Bronchial epithelial cell (primary cell): ENCODE results near the gene BTBD2. TPM values are rescaled to one million over a fixed set of nuclear protein-coding genes. Genes with fewer than 3 reads are reported as not detected.

Experiments
- DNase-seq: peaks from one replicate; pipeline ENCODE4 v3.0.0-alpha.2; 2010; ENCODE audit warnings: low read depth
- FAIRE-seq: peaks from 2 replicates; lab custom pipeline; 2011; peaks lifted over from hg19 to GRCh38; lab: Jason Lieb, UNC
- H3K27me3 ChIP-seq: 2 replicates; pipeline ENCODE4 v1.5.1; 2011; ENCODE audit warnings: low read length; ENCODE audit not compliant: control insufficient read depth, insufficient read depth
- H3K36me3 ChIP-seq: 2 replicates; pipeline ENCODE4 v1.5.1; 2011; ENCODE audit warnings: low read length; ENCODE audit not compliant: control insufficient read depth, insufficient read depth
- H3K4me3 ChIP-seq: 2 replicates; pipeline ENCODE4 v1.5.1; 2011; ENCODE audit warnings: mild to moderate bottlenecking, low read depth, low read length, control low read depth
- total RNA-seq: library from RNA; depleted of rRNA; stranded (reverse); fragments of >200 nt; gene quantifications from 2 replicates; pipeline ENCODE4 v1.2.1, GENCODE V29; 2014
- TF ChIP-seq, protein P1 (sequence below): IDR thresholded peaks from 2 replicates; pipeline ENCODE4 v1.5.1; 2011; ENCODE audit warnings: mild to moderate bottlenecking, moderate library complexity, low read length, control low read depth, inconsistent platforms; ENCODE audit not compliant: insufficient read depth, severe bottlenecking

BTBD2 gene
- total RNA-seq, 1 donor from 2014 or later, result 23.2 TPM

DNA sequence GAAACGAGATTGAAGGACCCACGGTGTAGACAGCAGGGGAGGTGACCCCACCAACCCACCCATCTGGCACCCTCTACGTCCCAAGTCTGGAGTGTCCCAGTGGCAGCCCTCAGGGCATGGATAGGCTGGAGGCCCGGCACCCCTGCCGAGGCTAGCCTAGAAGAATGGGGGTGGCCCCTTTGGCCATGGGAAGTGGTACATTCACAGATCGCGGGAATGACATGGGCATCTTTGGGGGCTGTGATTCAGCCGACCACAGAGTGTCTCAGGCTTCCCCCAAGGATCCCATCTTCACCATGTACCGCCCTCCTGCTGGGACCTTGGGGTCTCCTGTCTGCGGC lies 46.8 kb upstream of the BTBD2 start:
- TF ChIP-seq, protein P1, sequence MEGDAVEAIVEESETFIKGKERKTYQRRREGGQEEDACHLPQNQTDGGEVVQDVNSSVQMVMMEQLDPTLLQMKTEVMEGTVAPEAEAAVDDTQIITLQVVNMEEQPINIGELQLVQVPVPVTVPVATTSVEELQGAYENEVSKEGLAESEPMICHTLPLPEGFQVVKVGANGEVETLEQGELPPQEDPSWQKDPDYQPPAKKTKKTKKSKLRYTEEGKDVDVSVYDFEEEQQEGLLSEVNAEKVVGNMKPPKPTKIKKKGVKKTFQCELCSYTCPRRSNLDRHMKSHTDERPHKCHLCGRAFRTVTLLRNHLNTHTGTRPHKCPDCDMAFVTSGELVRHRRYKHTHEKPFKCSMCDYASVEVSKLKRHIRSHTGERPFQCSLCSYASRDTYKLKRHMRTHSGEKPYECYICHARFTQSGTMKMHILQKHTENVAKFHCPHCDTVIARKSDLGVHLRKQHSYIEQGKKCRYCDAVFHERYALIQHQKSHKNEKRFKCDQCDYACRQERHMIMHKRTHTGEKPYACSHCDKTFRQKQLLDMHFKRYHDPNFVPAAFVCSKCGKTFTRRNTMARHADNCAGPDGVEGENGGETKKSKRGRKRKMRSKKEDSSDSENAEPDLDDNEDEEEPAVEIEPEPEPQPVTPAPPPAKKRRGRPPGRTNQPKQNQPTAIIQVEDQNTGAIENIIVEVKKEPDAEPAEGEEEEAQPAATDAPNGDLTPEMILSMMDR, result no peak
- Histone ChIP-seq H3K27me3 (no peaks in the 10 kb centered on the region), H3K4me3 (no peak overlapping the region), H3K36me3 (no peaks in the 10 kb centered on the region)
- no peak for FAIRE-seq
- no peak for DNase-seq

DNA sequence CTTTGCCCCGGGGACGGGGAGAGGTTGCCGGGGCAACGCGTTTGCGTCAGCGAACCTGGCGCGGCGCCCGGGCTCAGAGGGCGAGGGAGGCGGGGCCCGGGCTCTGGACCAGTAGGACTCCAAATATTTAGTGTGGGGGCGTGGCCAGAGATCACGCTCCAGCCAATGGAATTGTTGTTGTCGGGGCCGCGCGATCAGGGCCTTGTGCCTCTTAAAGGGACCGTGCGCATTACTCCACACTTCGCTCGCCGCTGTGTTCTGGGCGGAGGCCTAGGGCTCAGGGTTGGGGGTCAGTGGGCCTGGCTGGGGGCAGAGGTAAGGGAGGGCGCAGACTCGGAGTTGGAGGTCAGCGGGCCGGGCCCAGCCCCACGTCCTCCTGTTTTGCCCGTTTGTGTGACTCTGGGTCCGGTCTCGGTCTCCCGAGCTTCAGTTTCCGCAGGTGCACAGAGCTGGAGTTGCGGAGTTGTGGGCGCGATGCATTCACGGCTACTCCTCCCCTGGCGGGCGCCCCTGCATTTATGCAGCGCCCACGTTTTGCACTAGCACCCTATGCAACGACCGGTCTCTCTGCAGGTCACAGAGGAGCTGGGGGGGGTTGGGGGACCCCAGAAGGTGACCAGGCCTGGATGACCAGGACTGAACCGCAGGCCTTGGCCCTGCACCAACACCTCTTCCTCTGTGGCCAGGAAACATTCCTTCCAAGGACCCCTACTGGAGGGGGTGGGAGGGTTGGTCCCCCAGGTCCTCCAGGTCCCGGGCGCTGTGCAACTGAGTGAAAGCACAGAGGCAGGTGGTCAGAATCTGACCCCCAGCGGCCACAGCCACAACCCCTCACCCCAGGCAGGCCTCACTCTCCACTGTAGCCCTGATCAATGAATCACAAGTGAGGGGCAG lies 46.2 kb upstream of the BTBD2 start:
- DNase-seq (peak; percentile 86), FAIRE-seq (no peak)
- Histone ChIP-seq H3K4me3 (peak overlapping the region; percentile 45), H3K27me3 (no peaks in the 10 kb centered on the region), H3K36me3 (no peaks in the 10 kb centered on the region)
- TF ChIP-seq, protein P1, result no peak

DNA sequence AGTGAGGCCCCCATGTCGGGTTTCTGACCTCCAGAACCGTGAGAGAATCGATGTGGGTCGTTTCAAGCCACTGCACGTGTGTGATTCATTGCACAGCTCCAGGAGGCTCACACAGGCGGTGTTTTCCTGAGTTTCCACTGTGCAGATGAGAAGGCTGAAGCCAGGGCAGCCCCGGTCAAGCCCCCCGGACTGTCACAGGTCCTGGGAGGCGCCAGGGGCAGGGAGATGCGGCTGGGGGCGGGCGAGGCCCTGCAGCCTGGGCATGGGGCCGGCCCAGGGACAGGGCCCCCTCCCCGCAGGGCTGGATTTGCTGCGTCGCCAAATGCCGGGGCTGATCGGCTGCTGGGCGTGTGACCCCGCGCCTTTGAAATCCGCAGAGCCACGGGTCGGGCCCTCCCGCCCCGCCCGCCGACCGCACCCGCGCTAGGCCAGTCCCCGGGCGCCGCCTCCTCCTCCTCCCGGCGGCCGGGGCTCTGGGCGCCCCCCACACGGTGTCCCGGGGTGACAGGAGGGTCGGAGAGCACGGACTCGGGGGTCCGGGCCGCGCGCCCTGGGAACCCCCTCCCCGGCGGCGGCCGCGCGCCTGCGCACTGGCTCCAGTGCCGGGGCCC lies 45.5 kb upstream of the BTBD2 start:
- FAIRE-seq, result no peak
- DNase-seq, result peak; percentile 56
- TF ChIP-seq, protein P1, result no peak

DNA sequence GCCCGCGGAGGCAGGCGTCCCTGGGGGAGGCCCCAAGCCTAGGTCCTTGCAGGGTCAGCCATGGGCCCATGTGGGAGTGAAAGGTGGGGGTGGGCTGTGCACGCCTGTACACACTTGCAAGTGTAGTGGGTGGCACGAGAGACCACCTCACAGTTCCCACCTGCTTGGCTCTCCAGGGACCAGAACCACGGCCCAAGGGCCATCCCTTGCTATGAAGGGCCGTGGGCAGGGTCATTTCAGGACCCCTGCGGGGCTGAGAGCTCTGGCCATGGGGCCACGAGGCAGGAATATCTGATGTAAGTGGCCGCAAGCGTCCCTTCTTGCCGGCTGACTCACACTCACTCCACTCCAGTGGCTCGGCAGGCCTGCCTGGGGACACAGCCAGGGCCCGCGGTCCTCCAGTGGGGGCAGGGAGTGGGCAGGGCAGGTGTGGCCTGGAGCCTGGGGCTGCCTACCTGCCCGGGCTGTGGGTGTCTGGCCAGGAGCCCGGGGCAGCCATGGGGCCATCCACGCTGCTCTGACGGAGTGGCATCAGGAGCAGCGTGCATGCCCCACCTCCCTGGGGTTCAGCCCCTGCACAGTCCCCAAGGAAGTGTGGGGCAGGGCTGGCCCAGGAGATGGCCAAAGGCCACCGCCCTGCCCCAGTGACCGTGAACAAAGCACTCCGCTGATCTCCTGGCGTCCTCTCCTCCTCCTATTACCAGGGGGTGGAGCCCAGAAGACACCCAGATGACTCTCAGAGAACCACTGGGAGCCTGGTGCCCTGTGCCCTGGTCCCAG lies 44.1 kb upstream of the BTBD2 start:
- Histone ChIP-seq H3K36me3 (no peaks in the 10 kb centered on the region), H3K4me3 (no peak overlapping the region), H3K27me3 (no peaks in the 10 kb centered on the region)
- TF ChIP-seq, protein P1, result no peak
- DNase-seq (peak; percentile 28), FAIRE-seq (no peak)

More for the DNA sequence above, 45.5 kb upstream of the BTBD2 start:
- H3K27me3 ChIP-seq, result no peaks in the 10 kb centered on the region
- no peaks in the 10 kb centered on the region for H3K36me3 ChIP-seq
- H3K4me3 ChIP-seq, result peak overlapping the region; percentile 41

DNA sequence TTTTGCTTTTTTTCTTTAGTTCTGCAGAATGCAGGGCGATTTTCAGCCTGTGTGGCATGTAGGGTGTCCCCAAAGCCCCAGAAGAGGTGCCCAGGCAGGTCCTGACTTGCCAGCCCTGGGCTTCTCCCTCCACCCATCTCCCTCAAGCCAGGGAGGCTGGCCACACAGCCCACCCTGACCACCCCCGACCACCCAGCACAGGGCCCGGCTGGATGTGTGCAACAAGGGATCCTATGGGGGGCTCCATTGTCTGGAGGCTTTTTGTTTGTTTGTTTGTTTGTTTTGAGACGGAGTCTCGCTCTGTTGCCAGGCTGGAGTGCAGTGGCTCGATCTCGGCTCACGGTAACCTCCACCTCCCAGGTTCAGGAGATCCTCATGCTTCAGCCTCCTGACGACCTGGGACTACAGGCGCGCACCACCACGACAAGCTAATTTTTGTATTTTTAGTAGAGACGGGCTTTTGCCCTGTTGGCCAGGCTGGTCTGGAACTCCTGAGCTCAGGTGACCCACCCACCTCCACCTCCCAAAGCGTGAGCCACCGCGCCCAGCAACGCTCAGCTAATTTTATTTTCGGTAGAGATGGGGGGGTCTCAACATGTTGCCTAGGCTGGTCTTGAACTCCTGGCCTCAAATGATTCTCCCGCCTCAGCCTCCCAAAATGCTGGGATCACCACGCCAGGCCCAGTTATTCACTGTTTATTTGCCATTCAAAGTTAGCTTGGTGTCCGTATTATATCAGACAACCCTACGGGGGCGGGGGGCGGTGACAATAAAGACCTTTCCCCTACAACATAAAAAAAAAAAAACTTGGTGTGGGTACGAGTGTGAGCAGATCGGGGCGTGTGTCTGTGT lies 43.3 kb upstream of the BTBD2 start:
- Histone ChIP-seq H3K36me3 (no peaks in the 10 kb centered on the region), H3K4me3 (no peak overlapping the region), H3K27me3 (no peaks in the 10 kb centered on the region)
- DNase-seq (no peak), FAIRE-seq (no peak)
- TF ChIP-seq, protein P1, result no peak
